Caki2 (cell line): Measurements from ENCODE around the gene NEO1. TPM values are rescaled to one million over a fixed set of nuclear protein-coding genes. Genes with fewer than 3 reads are reported as not detected.
"Not testable (repeated sequence)": the region's sequence is repeated elsewhere in the genome, so short reads cannot be mapped to it uniquely, and the experiment has no call there.

ENCODE experiments used
- DNase-seq: peaks from one replicate; pipeline ENCODE4 v3.0.0-alpha.2; 2015; ENCODE audit warnings: low read depth
- in situ Hi-C: cut with HindIII; loops from 2 replicates; pipeline ENCODE4 v1.10.0; 2016; ENCODE audit warnings: low sequenced_read_pairs, low pct_unique_long_range_greater_than_20kb, mixed read lengths
- total RNA-seq: library from RNA; depleted of rRNA; stranded (reverse); fragments of >200 nt; shearing (Covaris generic); gene quantifications from 2 replicates; pipeline ENCODE4 v1.2.3, GENCODE V29; 2014; ENCODE audit warnings: low replicate concordance

The NEO1 gene
- total RNA-seq, 1 experiment from 2014 or later = 8.0 TPM

- peak; percentile 3 for DNase-seq
- in situ Hi-C loops = no loop called here
Observed at GRCh38 chr15:73165844-73166243, 113.6 kb downstream of the NEO1 start.

- in situ Hi-C loops = not testable (repeated sequence)
Observed at GRCh38 chr15:73166711-73167110, 114.4 kb downstream of the NEO1 start.

GRCh38 chr15:73168487-73168886 lies 116.2 kb downstream of the NEO1 start:
- no peak for DNase-seq
- in situ Hi-C loops = no loop called here

More at GRCh38 chr15:73166711-73167110, 114.4 kb downstream of the NEO1 start:
- not testable (repeated sequence) for DNase-seq

GRCh38 chr15:73171711-73172110 lies 119.4 kb downstream of the NEO1 start:
- in situ Hi-C loops = no loop called here
- DNase-seq = no peak

GRCh38 chr15:73172508-73172907 lies 120.2 kb downstream of the NEO1 start:
- in situ Hi-C loops = no loop called here
- DNase-seq = no peak

- DNase-seq = no peak
- in situ Hi-C loops = no loop called here
Observed at GRCh38 chr15:73174171-73174570, 121.9 kb downstream of the NEO1 start.

- in situ Hi-C loops = no loop called here
- no peak for DNase-seq
Observed at GRCh38 chr15:73175382-73175781, 123.1 kb downstream of the NEO1 start.

GRCh38 chr15:73176598-73176997 lies 124.3 kb downstream of the NEO1 start:
- no peak for DNase-seq
- in situ Hi-C loops = no loop called here

GRCh38 chr15:73183071-73183470 lies 130.8 kb downstream of the NEO1 start:
- no peak for DNase-seq
- in situ Hi-C loops = no loop called here

GRCh38 chr15:73190189-73190601 lies 137.9 kb downstream of the NEO1 start:
- no peak for DNase-seq
- in situ Hi-C loops = no loop called here

GRCh38 chr15:73195166-73195565 lies 142.9 kb downstream of the NEO1 start:
- DNase-seq = no peak
- in situ Hi-C loops = no loop called here

- no peak for DNase-seq
- in situ Hi-C loops = no loop called here
Observed at GRCh38 chr15:73196113-73196512, 143.8 kb downstream of the NEO1 start.

- in situ Hi-C loops = no loop called here
Observed at GRCh38 chr15:73200339-73200738, 148.1 kb downstream of the NEO1 start.

GRCh38 chr15:73210630-73211029 lies 158.4 kb downstream of the NEO1 start:
- in situ Hi-C loops = no loop called here
- no peak for DNase-seq

More at GRCh38 chr15:73200339-73200738, 148.1 kb downstream of the NEO1 start:
- DNase-seq = no peak

GRCh38 chr15:73212424-73212823 lies 160.2 kb downstream of the NEO1 start:
- in situ Hi-C loops = no loop called here

GRCh38 chr15:73221450-73221849 lies 169.2 kb downstream of the NEO1 start:
- in situ Hi-C loops, DNase-seq: not testable (repeated sequence)

More at GRCh38 chr15:73212424-73212823, 160.2 kb downstream of the NEO1 start:
- no peak for DNase-seq

- in situ Hi-C loops = no loop called here
- no peak for DNase-seq
Observed at GRCh38 chr15:73225358-73226015, 173.2 kb downstream of the NEO1 start.

- in situ Hi-C loops = no loop called here
- DNase-seq = no peak
Observed at GRCh38 chr15:73226093-73226814, 174.0 kb downstream of the NEO1 start.

- DNase-seq = no peak
- in situ Hi-C loops = no loop called here
Observed at GRCh38 chr15:73227433-73228056, 175.3 kb downstream of the NEO1 start.
